Activated CD4-positive, alpha-beta T cell treated with anti-CD3 and anti-CD28 coated beads, Interleukin-2, amount 10 ng/mL, durations not matched to agents 24 days and 14 days (primary cell): ENCODE data around the gene TMX2. TPM values are rescaled to one million over a fixed set of nuclear protein-coding genes. Genes with fewer than 3 reads are reported as not detected.

Experiments
- DNase-seq: peaks from one replicate; pipeline ENCODE4 v3.0.0; 2022
- H3K27ac Mint-ChIP-seq: one replicate; pipeline ENCODE4 v1.8.0; 2022; ENCODE audit warnings: mild to moderate bottlenecking, mixed read lengths
- H3K27me3 Mint-ChIP-seq: one replicate; pipeline ENCODE4 v1.8.0; 2022; ENCODE audit warnings: mixed read lengths
- H3K36me3 Mint-ChIP-seq: one replicate; pipeline ENCODE4 v1.8.0; 2022; ENCODE audit warnings: low read depth, mild to moderate bottlenecking, mixed read lengths
- H3K4me1 Mint-ChIP-seq: one replicate; pipeline ENCODE4 v1.8.0; 2021; ENCODE audit warnings: mixed read lengths
- H3K4me3 Mint-ChIP-seq: one replicate; pipeline ENCODE4 v1.8.0; 2022; ENCODE audit warnings: mild to moderate bottlenecking, moderate library complexity, mixed read lengths
- H3K9me3 Mint-ChIP-seq: one replicate; pipeline ENCODE4 v1.8.0; 2021; ENCODE audit warnings: mixed read lengths
- intact Hi-C: fragments of 100-400 bp; cut with micrococcal nuclease; formaldehyde crosslinking; loops from one replicate; pipeline ENCODE4 v1.15.1; 2023
- total RNA-seq: library from RNA; stranded (reverse); gene quantifications from 2 replicates; pipeline ENCODE4 v1.2.3, GENCODE V29; 2022

TMX2 gene
- total RNA-seq, 1 donor from 2014 or later = 99.0 TPM

DNA sequence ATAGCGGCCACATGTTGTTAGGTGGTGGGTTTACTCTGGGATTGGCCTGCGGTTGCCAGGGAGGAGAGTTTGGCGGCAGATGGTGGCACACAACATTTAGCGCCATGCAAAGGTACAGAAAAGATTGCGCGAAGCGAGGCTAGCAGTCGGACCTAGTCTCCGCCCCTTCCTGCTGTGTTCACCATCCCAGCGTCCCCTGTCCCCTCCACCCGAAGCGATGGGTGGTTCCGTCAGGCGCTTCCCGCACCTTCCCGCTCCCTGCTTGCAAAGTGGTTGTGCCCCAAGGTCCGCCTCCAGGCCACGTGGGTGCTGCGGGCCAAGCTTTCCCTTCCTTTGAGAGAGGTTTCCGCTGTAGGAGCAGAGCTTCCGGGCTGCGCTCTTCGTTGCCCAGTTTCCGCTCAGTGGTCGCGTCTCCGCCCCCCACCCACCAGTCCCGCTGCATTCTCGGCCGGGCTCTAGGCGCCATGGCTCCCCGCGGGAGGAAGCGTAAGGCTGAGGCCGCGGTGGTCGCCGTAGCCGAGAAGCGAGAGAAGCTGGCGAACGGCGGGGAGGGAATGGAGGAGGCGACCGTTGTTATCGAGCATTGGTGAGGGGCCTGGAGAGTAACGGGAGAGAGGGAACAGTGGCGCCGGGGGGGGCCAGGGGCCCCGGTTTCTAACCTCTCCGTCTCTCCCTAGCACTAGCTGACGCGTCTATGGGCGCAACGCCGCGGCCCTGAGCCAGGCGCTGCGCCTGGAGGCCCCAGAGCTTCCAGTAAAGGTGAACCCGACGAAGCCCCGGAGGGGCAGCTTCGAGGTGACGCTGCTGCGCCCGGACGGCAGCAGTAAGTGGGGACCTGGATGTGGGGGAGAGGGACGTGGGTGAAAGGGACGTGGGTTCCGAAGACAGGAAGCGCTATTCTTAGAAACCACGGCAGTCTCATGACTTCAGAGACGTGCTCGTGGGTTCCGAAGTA, 29.0 kb downstream of the TMX2 start, which contains the start of gene SELENOH:
Gene SELENOH, plus strand, starts transcription at position 360 of the 955 bp plus-strand sequence. Its CDS starts 105 bp downstream, at position 465.
- Mint-ChIP-seq H3K27me3 (no peaks in the 10 kb centered on the region), H3K4me3 (peak within 1 kb of the TSS; percentile 93), H3K27ac (peak within 1 kb of the TSS; percentile 96), H3K4me1 (peaks cover 30% of the 10 kb centered on the region), H3K36me3 (peaks cover 62% of the 10 kb centered on the region), H3K9me3 (no peaks in the 10 kb centered on the region)
- intact Hi-C loops = loop anchor here (1.0 to 10.0 kb wide), 10 partner anchors 29 to 837 kb away; partner anchors contain the start of genes CLP1, MED19, P2RX3 and SSRP1
- peak; percentile 98 for DNase-seq

DNA sequence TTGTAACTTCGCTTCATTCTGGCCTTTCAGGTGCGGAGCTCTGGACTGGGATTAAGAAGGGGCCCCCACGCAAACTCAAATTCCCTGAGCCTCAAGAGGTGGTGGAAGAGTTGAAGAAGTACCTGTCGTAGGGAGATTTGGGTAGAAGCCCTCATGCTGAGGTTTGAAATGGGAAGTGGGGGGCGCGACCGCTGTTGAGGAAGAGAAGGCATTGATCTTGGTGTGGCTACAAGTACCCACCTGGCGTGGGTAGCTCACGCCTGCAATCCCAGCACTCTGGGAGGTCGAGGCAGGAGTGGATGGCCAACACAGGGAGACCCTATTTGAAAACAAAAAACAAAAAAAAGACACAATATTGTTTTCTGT, 29.7 kb downstream of the TMX2 start:
- no peak for DNase-seq
- peak overlapping the region; percentile 96 for H3K27ac Mint-ChIP-seq
- H3K4me3 Mint-ChIP-seq = peak overlapping the region; percentile 93
- peaks cover 68% of the 10 kb centered on the region for H3K36me3 Mint-ChIP-seq
- intact Hi-C loops = loop anchor here (10.0 kb wide), 1 partner anchor 407 kb away; the partner anchor contains the start of genes P2RX3 and SSRP1
- H3K4me1 Mint-ChIP-seq = peaks cover 33% of the 10 kb centered on the region
- H3K9me3 Mint-ChIP-seq = no peaks in the 10 kb centered on the region
- no peaks in the 10 kb centered on the region for H3K27me3 Mint-ChIP-seq

DNA sequence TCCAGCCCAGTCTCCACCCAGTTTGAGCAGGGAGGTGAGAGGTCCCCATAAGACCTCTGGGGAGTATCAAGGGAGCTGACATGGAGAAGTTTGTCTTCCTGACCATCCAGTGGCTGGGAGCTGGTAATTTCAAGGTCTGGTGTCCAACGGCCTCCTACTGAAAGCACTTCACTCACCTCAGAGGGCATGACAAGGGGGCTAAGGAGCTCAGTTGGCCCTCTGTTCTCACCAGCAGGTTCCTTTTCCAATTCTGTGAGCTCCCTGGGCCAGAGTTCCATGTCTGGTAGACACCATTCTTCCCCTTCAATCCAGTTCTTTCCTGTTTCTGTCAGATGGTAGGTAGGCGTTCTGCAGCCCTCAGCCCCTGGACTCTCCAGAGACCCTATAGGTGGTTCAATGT, 32.0 kb downstream of the TMX2 start:
- DNase-seq = no peak
- Mint-ChIP-seq H3K4me1 (peaks cover 38% of the 10 kb centered on the region), H3K9me3 (no peaks in the 10 kb centered on the region), H3K36me3 (peaks cover 63% of the 10 kb centered on the region), H3K27ac (peak overlapping the region; percentile 78), H3K4me3 (peak overlapping the region; percentile 66), H3K27me3 (no peaks in the 10 kb centered on the region)
- intact Hi-C loops = loop anchor here (10.0 kb wide), 1 partner anchor 410 kb away; the partner anchor contains the start of genes P2RX3 and SSRP1

DNA sequence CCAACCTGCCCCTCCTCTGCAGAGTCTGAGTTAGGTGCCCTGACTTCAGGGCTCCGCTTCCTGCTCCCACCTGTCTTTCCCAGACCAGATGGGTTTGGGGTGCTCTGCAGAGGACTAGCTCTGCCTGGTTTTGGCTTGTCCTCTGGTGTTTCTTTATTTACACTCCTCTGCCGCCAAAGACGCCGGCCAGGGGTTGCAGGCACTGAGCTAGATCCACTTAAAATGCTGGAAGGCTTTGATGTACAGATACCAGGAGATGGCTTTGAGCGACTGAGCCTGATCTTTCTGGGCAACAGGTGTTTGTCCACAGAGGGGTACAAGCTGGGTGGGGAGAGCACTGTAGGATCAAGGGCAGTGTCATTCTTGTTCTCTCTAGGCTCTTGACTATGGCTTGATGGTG, 32.8 kb downstream of the TMX2 start:
- H3K4me3 Mint-ChIP-seq = no peak overlapping the region
- H3K36me3 Mint-ChIP-seq = peaks cover 59% of the 10 kb centered on the region
- no peaks in the 10 kb centered on the region for H3K27me3 Mint-ChIP-seq
- intact Hi-C loops = loop anchor here (10.0 kb wide), 1 partner anchor 410 kb away; the partner anchor contains the start of genes P2RX3 and SSRP1
- H3K4me1 Mint-ChIP-seq = peaks cover 35% of the 10 kb centered on the region
- DNase-seq = no peak
- H3K9me3 Mint-ChIP-seq = no peaks in the 10 kb centered on the region
- peak overlapping the region; percentile 36 for H3K27ac Mint-ChIP-seq

DNA sequence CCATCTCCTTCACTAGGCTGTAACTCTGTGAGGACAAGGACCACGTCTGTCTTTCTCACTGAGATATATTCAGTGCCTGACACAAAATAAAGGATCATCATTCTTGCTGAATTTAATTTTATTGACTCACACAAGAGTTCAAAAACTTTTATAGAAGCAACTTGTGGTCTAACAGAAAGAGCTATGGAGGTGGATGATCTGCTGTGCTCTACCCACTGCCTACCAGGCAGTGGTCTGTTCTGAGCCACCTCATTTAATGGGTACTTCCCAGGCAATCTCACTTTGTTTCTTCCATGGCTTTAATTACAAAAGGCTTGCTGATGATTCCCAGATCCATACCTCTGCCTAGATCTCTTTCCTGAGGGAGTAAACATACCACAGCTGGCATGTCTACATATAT, 34.5 kb downstream of the TMX2 start:
- Mint-ChIP-seq H3K27ac (peak overlapping the region; percentile 74), H3K4me1 (peaks cover 31% of the 10 kb centered on the region), H3K27me3 (no peaks in the 10 kb centered on the region), H3K4me3 (no peak overlapping the region), H3K9me3 (no peaks in the 10 kb centered on the region), H3K36me3 (peaks cover 51% of the 10 kb centered on the region)
- intact Hi-C loops = loop anchor here (10.0 kb wide), 1 partner anchor 412 kb away; the partner anchor contains the start of genes P2RX3 and SSRP1
- no peak for DNase-seq

DNA sequence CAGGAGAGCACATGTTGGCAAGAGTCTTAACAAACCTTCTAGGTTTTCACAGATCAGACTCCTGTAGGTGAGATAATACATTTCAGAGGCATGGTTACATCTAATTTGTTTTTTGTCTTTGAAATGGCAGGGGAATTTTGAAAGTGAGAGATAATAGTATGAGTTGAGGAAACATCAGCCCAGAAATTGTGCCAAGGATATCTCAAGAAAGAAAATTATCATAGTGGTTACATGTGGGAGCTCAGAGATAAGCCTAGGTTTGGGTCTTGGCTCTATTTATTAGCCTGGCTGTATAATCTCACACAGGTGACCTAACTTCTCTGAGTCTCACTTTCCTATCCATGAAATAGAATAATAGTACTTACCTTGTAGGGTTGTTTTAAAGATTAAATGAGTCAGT, 38.8 kb downstream of the TMX2 start:
- Mint-ChIP-seq H3K27ac (no peak overlapping the region), H3K4me1 (peaks cover 19% of the 10 kb centered on the region), H3K4me3 (no peak overlapping the region), H3K36me3 (peaks cover 20% of the 10 kb centered on the region), H3K27me3 (no peaks in the 10 kb centered on the region), H3K9me3 (no peaks in the 10 kb centered on the region)
- intact Hi-C loops = loop anchor here (1.0 kb wide), 1 partner anchor 49 kb away; no protein-coding TSS in a partner anchor
- DNase-seq = no peak

DNA sequence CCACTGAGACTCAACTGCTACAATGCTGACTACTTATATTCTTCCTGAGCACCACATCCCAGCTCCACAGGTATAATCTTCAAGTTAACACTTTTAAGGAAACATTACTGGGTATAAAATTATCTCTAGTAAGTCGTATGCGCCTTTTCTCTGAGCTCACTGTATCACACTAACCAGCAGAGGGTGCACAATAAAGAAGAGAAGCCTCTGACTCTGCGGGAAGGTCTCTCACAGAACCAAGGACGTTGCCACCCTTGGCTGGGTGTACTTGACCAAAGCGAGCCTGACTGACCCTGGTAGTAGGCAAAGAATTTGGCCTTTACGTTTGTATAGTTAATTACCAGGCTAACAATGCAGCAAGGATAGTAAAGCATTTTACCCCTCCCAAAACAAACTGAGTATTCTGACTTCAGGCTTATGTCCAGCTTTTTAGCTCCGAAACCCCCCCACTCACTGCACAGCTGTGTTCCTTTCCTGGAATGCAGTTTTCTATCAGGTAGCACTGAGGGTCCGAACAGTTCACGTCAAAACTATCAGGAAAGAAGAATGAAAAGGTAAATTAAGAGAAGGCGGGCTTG, 39.4 kb downstream of the TMX2 start, which contains the start of gene BTBD18:
Gene BTBD18, minus strand, starts transcription at position 144 of the 578 bp plus-strand sequence. CDS start 631 bp downstream, outside the sequence.
- no peaks in the 10 kb centered on the region for H3K27me3 Mint-ChIP-seq
- no peak within 1 kb of the TSS for H3K27ac Mint-ChIP-seq
- peak; percentile 66 for DNase-seq
- peaks cover 15% of the 10 kb centered on the region for H3K36me3 Mint-ChIP-seq
- peaks cover 18% of the 10 kb centered on the region for H3K4me1 Mint-ChIP-seq
- intact Hi-C loops = loop anchor here (1.0 kb wide), 1 partner anchor 49 kb away; no protein-coding TSS in a partner anchor
- H3K4me3 Mint-ChIP-seq = no peak within 1 kb of the TSS
- no peaks in the 10 kb centered on the region for H3K9me3 Mint-ChIP-seq

DNA sequence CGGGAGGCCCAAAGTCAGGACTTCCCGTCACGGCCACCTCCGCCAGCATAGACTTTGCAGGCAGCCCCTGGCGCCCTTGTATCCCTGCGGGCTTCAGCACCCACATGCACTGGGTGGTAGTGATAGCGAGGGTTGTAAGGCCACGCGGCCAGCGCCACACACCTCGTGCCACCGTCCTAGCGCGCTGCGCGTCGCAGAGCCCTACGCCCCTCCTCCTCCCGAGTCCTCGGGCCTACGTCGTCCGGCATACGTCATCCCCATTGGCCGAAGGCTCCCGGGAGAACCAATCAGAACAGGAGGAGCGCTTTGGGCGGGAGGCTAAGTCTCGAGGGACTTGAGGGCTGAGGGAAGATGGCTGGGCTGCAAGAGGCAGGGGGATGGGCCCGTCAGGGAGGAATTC, 40.6 kb downstream of the TMX2 start:
- intact Hi-C loops = no loop called here
- Mint-ChIP-seq H3K27me3 (no peaks in the 10 kb centered on the region), H3K4me3 (no peak overlapping the region), H3K4me1 (peaks cover 14% of the 10 kb centered on the region), H3K9me3 (no peaks in the 10 kb centered on the region), H3K36me3 (peaks cover 10% of the 10 kb centered on the region), H3K27ac (no peak overlapping the region)
- DNase-seq = no peak

DNA sequence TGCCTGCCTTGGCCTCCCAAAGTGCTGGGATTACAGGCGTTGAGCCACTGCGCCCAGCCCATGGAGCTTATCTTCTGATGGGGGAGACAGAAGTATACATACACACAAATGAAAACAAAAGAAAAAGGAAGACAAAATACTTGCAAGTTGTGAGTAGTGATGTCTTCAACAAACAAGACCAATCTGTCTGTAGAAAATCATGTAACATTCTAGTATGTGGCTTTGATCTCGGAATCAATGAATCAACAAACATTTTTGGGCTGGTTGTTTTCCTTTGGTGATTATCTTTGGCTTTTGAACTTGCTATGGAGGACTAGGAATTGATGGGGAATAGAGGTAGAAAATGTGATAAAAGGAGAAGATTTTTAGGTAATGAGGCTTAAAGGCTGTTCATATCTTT, 45.8 kb downstream of the TMX2 start:
- H3K36me3 Mint-ChIP-seq = peaks cover 1% of the 10 kb centered on the region
- peaks cover 15% of the 10 kb centered on the region for H3K4me1 Mint-ChIP-seq
- no peaks in the 10 kb centered on the region for H3K27me3 Mint-ChIP-seq
- H3K27ac Mint-ChIP-seq = no peak overlapping the region
- no peak for DNase-seq
- intact Hi-C loops = no loop called here
- no peak overlapping the region for H3K4me3 Mint-ChIP-seq
- H3K9me3 Mint-ChIP-seq = no peaks in the 10 kb centered on the region

DNA sequence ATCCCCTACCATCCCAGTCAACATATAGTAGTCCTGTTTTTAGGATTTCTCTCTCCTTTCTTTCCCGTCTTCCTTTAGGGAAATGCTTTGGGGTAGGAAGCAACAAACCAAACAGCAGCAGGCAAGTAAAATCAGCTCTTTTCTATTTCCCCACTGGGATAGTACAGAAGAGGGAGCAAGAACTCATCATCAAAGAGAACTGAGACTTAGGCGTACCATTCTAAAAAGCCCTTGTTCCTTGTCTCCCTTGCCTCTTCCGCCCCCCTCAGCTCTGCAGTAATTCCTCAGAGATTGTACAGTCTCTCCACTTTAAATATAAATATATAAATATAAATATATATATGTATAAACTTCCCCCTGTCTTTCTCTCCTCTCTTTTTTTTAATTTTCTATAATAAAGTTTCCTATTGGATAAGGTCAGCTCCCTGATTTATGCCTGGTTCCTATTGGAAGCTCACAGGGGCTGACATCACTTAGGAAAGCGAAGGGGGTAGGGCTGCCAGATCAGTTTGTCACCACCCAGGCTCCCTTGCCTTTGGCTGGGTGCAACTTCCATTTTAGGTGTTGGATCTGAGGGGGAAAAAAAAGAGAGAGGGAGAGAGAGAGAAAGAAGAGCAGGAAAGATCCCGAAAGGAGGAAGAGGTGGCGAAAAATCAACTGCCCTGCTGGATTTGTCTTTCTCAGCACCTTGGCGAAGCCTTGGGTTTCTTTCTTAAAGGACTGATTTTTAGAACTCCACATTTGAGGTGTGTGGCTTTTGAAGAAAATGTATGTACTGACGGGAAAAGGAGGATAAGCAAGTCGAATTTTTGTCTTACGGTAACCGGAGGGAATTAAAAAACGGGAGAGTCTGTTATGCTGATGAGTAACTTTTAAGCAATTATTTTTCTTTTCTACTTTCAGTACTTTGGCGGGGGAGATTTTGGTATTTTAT, 49.2 kb downstream of the TMX2 start, which contains the start of gene CTNND1:
Gene CTNND1, plus strand, starts transcription at position 502 of the 934 bp plus-strand sequence. CDS start 29,677 bp downstream, outside the sequence.
- H3K4me3 Mint-ChIP-seq = peak within 1 kb of the TSS; percentile 56
- peaks cover 23% of the 10 kb centered on the region for H3K4me1 Mint-ChIP-seq
- intact Hi-C loops = no loop called here
- no peak for DNase-seq
- peaks cover 1% of the 10 kb centered on the region for H3K36me3 Mint-ChIP-seq
- no peaks in the 10 kb centered on the region for H3K9me3 Mint-ChIP-seq
- no peak within 1 kb of the TSS for H3K27ac Mint-ChIP-seq
- H3K27me3 Mint-ChIP-seq = no peaks in the 10 kb centered on the region

DNA sequence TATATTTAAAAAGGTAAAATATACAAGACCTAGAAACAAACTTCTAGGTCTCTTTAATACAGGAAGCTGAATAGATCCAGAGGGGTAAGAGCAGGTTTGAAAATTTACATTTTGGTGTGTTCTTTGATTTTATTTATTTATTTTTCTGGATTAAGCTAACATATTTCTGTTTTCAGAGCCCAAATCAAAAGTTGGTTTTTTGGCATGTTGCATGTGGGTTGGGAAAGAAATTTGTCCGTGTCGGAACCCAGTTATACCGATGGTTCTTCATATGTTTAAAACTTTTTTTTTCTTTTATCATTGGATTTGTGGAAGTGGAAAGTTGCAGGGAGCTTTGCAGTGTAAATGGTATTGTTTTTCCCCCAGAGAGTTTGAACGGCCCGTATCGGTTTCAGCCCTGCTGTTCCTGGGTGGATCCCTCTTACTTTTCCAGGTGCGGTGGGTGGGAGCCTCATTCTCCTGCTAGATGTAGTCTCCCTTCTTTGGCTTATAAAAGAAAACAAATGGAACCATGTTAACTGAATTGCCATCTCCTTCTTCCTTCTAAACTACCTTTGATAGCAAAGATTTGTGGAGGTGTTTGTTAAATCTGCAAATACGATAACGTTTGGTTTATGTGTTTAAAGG, 50.0 kb downstream of the TMX2 start:
- Mint-ChIP-seq H3K9me3 (no peaks in the 10 kb centered on the region), H3K36me3 (peaks cover 1% of the 10 kb centered on the region), H3K27me3 (no peaks in the 10 kb centered on the region), H3K4me3 (peak overlapping the region; percentile 54), H3K4me1 (peaks cover 23% of the 10 kb centered on the region), H3K27ac (no peak overlapping the region)
- no peak for DNase-seq
- intact Hi-C loops = no loop called here

DNA sequence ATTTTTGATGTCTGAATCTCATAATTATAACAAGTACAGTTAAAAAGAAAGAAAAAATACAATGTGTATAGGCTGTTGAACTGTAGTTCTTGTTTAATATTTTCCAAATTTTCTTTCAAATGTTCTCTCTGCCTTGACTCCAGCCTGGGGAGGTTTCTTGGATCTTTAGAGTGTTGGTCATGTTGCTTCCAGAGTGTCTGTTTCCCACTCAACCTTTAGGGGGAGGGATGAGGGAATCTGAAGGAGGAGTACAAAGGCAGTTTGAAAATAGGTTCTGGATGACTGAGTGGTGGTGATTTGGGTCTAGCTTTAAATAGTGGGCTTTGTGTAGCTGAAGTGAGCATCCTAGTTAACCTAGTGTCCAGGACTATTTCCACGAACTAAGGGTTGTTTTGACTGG, 51.2 kb downstream of the TMX2 start:
- DNase-seq = no peak
- no peaks in the 10 kb centered on the region for H3K27me3 Mint-ChIP-seq
- H3K9me3 Mint-ChIP-seq = no peaks in the 10 kb centered on the region
- H3K4me1 Mint-ChIP-seq = peaks cover 19% of the 10 kb centered on the region
- H3K36me3 Mint-ChIP-seq = peaks cover 1% of the 10 kb centered on the region
- no peak overlapping the region for H3K4me3 Mint-ChIP-seq
- intact Hi-C loops = no loop called here
- no peak overlapping the region for H3K27ac Mint-ChIP-seq
